Pancreas (tissue), 10 donors: ENCODE results near the gene PCED1B. TPM values are rescaled to one million over a fixed set of nuclear protein-coding genes. Genes with fewer than 3 reads are reported as not detected.

Source experiments
- ATAC-seq, 4 donors: fragments of 200-7000 bp; cut with Tn5 transposase; one replicate each; pipeline versions ENCODE4 v1.8.0 to v1.9.1; 2020; ENCODE audit warnings: mild to moderate bottlenecking in 4 of 4, moderate library complexity in 4 of 4
- DNase-seq, 6 donors: peaks; one replicate each; pipeline ENCODE4 v3.0.0-alpha.2; 2020
- FAIRE-seq: peaks from 2 replicates; lab custom pipeline; 2012; peaks lifted over from hg19 to GRCh38; lab: Jason Lieb, UNC
- H3K27ac ChIP-seq, 4 donors: fragments of 200-600 bp; sonication (generic); 1 replicate in 3 of 4; 2 replicates in 1 of 4; pipeline versions ENCODE4 v1.5.0 to v1.8.0; 2020
- H3K27me3 ChIP-seq, 4 donors: fragments of 200-600 bp; one replicate each; pipeline ENCODE4 v1.8.0; 2021
- H3K36me3 ChIP-seq, 3 donors: fragments of 200-600 bp; sonication (generic) in 1 of 3; one replicate each; pipeline versions ENCODE4 v1.5.0 to v1.8.0; 2020 to 2021
- H3K4me1 ChIP-seq, 3 donors: fragments of 200-600 bp; one replicate each; pipeline ENCODE4 v1.8.0; 2021
- H3K4me3 ChIP-seq, 4 donors: fragments of 200-600 bp; sonication (generic) in 2 of 4; one replicate each; pipeline versions ENCODE4 v1.5.0 to v1.8.0; 2020 to 2021
- H3K9me3 ChIP-seq, 4 donors: fragments of 200-600 bp; one replicate each; pipeline ENCODE4 v1.8.0; 2021
- CTCF ChIP-seq, 4 donors: fragments of 200-600 bp; sonication (generic) in 3 of 4; IDR thresholded peaks; one replicate each; pipeline versions ENCODE4 v1.5.0 to v1.8.0; 2021; ENCODE audit warnings: antibody characterized with exemption in 4 of 4
- WGBS, 2 donors: extraction: QIAGEN DNeasy Blood & Tissue Kit; methylation state at CpG; one replicate each; pipeline ENCODE4 v1.1.7; 2013; 5-methylcytosine and 5-hydroxymethylcytosine counted together
- intact Hi-C, 3 donors: fragments of 100-400 bp; cut with DNase I; formaldehyde crosslinking; loops; one replicate each; pipeline versions ENCODE4 v1.11.1 to v1.14.2; 2022
- polyA plus RNA-seq, 2 donors: library from polyadenylated mRNA; stranded (reverse); fragments of 200-250 nt; gene quantifications; one replicate each; pipeline ENCODE4 v1.2.3, GENCODE V29; 2013
- total RNA-seq, 6 donors: library from RNA; stranded (reverse); fragmentation: NEBNext Ultra II Directional in 4 of 6; extraction: Animal tissue kit (Norgen Biotek cat#: 25700) in 4 of 6; gene quantifications; one replicate each; pipeline versions ENCODE4 v1.2.1 to v1.2.4, GENCODE V29; 2021 to 2023
- donor health status: healthy with polysubstance abuse.
- donor health status: DM: no; HTN: no; CAD: no; lungs with moderate emphysema.
- donor health status: DM: no; HTN: no; CAD: no.
- donor health status: control.
- donor health status: control.
- donor health status: Bipolar disorder and iron deficiency.
- donor health status: DM: yes; HTN: yes; CAD: no.
- donor health status: DM: no; HTN: no; CAD: no.
- donor health status: DM: no; HTN: no; CAD: no.
- donor health status: DM: yes; HTN: yes; CAD: no.

The PCED1B gene
- total and polyA plus RNA-seq, 8 donors = 0.71 to 6.4 (median 1.7) TPM

- intact Hi-C loops = no loop called here
Measured at GRCh38 chr12:47091009-47091408, 11.6 kb downstream of the PCED1B start.

DNA sequence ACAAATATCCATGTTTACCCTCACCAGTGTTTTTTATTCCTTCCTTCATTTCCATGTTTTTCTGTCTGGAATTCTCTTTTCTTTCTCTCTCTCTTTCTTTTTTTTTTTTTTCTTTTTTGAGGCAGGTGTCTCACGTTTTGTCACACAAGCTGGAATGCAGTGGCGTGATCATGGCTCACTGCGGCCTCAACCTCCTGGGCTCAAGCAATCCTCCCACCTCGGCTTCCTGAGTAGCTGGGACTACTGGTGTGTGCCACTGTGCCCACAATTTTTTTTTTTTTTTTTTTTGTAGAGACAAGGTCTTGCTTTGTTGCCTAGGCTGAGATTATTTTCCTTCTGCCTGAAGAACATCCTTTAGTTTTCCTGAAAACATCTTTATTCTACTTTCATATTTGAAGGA is 15.4 kb downstream of the PCED1B start:
- Histone ChIP-seq H3K4me1 (peaks cover 0 to 9% (median 0%) of the 10 kb centered on the region in 3 donors), H3K36me3 (no peaks in the 10 kb centered on the region), H3K27ac (no peak overlapping the region), H3K27me3 (no peaks in the 10 kb centered on the region), H3K4me3 (no peak overlapping the region), H3K9me3 (no peaks in the 10 kb centered on the region)
- FAIRE-seq = no peak
- no peak for TF ChIP-seq CTCF (IDR thresholded peaks at IDR 0.05)
- no peak for DNase-seq
- ATAC-seq = no peak
- WGBS, 2 donors = 95 to 97% methylated on average over 4 of the region's 4 CpGs
- intact Hi-C loops = no loop called here

More at GRCh38 chr12:47091009-47091408, 11.6 kb downstream of the PCED1B start:
- no peak overlapping the region for H3K27ac ChIP-seq
- FAIRE-seq (peak; percentile 47), ATAC-seq (no peak), DNase-seq (no peak)
- no peaks in the 10 kb centered on the region for H3K27me3 ChIP-seq
- whole genome bisulfite sequencing, 2 donors = 92 to 94% methylated on average over 2 of the region's 2 CpGs
- TF ChIP-seq CTCF (IDR thresholded peaks at IDR 0.05) = no peak
- H3K4me3 ChIP-seq = no peak overlapping the region
- H3K36me3 ChIP-seq = no peaks in the 10 kb centered on the region
- no peaks in the 10 kb centered on the region for H3K9me3 ChIP-seq
- H3K4me1 ChIP-seq = peaks cover 0 to 4% (median 0%) of the 10 kb centered on the region in 3 donors

DNA sequence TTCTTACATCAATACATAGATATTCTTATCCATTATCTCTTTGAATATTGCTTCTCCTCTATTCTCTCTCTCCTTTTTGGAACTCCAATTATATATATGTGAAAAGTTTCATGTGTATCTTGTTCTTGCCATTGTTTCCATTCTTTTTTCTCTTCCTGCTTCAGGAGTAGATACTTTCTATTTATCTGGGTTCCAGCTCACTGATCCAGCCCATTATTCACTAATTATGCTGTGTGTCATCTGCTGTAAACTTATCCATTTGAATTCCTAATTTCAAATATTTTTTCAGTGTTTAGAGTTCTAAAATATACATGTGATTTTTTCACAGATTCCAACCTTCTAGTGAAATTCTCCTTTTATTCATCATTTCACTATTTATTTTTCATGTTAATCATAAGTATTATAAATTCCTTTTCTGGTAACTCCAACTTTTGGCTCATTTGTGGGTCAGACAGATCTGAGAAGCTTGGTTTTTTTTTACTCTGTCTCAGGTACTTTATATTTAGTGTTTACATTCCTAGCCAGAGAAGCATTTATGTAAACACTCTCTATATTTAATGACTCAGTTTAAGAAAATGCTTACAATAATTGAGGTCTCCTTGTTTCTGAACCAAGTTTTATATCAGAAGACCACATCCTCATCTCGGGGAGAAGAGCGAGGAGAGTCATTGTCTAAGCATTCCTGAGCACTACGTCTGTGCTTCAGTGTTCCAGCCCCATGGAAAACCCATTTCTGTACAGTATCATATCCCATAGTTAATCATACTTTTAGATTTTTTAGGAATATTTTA is 16.2 kb downstream of the PCED1B start:
- FAIRE-seq (no peak), DNase-seq (no peak), ATAC-seq (no peak)
- H3K36me3 ChIP-seq = no peaks in the 10 kb centered on the region
- intact Hi-C loops = no loop called here
- no peak overlapping the region for H3K4me3 ChIP-seq
- H3K4me1 ChIP-seq = peaks cover 0 to 9% (median 0%) of the 10 kb centered on the region in 3 donors
- H3K9me3 ChIP-seq = no peaks in the 10 kb centered on the region
- TF ChIP-seq CTCF (IDR thresholded peaks at IDR 0.05) = no peak
- H3K27ac ChIP-seq = no peak overlapping the region
- H3K27me3 ChIP-seq = no peaks in the 10 kb centered on the region
- WGBS, 2 donors = 63 to 83% methylated on average over 3 of the region's 3 CpGs

- H3K27ac ChIP-seq = peak overlapping the region in 1 of 4 donors; percentile 6
- H3K9me3 ChIP-seq = no peaks in the 10 kb centered on the region
- no peak for TF ChIP-seq CTCF (IDR thresholded peaks at IDR 0.05)
- FAIRE-seq (peak; percentile 77), DNase-seq (no peak), ATAC-seq (peak; percentile 16 to 65 (median 48))
- no peaks in the 10 kb centered on the region for H3K27me3 ChIP-seq
- no peaks in the 10 kb centered on the region for H3K36me3 ChIP-seq
- no peak overlapping the region for H3K4me3 ChIP-seq
- WGBS, 2 donors = 52 to 65% methylated on average over 7 of the region's 7 CpGs
- H3K4me1 ChIP-seq = peaks cover 0 to 9% (median 0%) of the 10 kb centered on the region in 3 donors
- intact Hi-C loops = no loop called here
Measured at GRCh38 chr12:47097276-47097896, 18.0 kb downstream of the PCED1B start.
